ENCODE data around the gene PPOX.

Gene PPOX

GRCh38 chr1:161153682-161154337 lies 12.4 kb upstream of the PPOX start, which contains the start of gene UFC1:
TSS of gene UFC1 (plus strand) at chr1:161153978. CDS start at chr1:161153998, 20 bp downstream.
- DNase-seq (ENCODE audit: low spot score), result peak; percentile 93

- no peak for DNase-seq (ENCODE audit: low spot score)
Measured at GRCh38 chr1:161157867-161158266, 8.4 kb upstream of the PPOX start.

GRCh38 chr1:161158316-161159010 lies 7.8 kb upstream of the PPOX start:
- DNase-seq (ENCODE audit: low spot score), result no peak

GRCh38 chr1:161159087-161159912 lies 6.9 kb upstream of the PPOX start, which contains the start of gene USP21:
TSS of gene USP21 (plus strand) at chr1:161159500. CDS start at chr1:161160641, 1,141 bp downstream.
- DNase-seq (ENCODE audit: low spot score), result peak; percentile 94

- DNase-seq (ENCODE audit: low spot score), result no peak
Measured at GRCh38 chr1:161159913-161160243, 6.3 kb upstream of the PPOX start.

- DNase-seq (ENCODE audit: low spot score), result no peak
Measured at GRCh38 chr1:161160671-161161145, 5.5 kb upstream of the PPOX start.

GRCh38 chr1:161161652-161162051 lies 4.6 kb upstream of the PPOX start:
- no peak for DNase-seq (ENCODE audit: low spot score)

GRCh38 chr1:161162052-161162451 lies 4.2 kb upstream of the PPOX start:
- DNase-seq (ENCODE audit: low spot score), result no peak

- no peak for DNase-seq (ENCODE audit: low spot score)
Measured at GRCh38 chr1:161162806-161163205, 3.4 kb upstream of the PPOX start.

- DNase-seq (ENCODE audit: low spot score), result no peak
Measured at GRCh38 chr1:161163793-161164192, 2.4 kb upstream of the PPOX start.

- no peak for DNase-seq (ENCODE audit: low spot score)
Measured at GRCh38 chr1:161164901-161165610, 1.2 kb upstream of the PPOX start.

GRCh38 chr1:161166669-161167548 lies 683 bp downstream of the PPOX start:
- no peak for DNase-seq (ENCODE audit: low spot score)

- no peak for DNase-seq (ENCODE audit: low spot score)
Measured at GRCh38 chr1:161168906-161169305, 2.7 kb downstream of the PPOX start.

- no peak for DNase-seq (ENCODE audit: low spot score)
Measured at GRCh38 chr1:161171191-161171590, 5.0 kb downstream of the PPOX start.

GRCh38 chr1:161171696-161172095 lies 5.5 kb downstream of the PPOX start:
- DNase-seq (ENCODE audit: low spot score), result no peak

- no peak for DNase-seq (ENCODE audit: low spot score)
Measured at GRCh38 chr1:161172349-161172748, 6.1 kb downstream of the PPOX start.

- no peak for DNase-seq (ENCODE audit: low spot score)
Measured at GRCh38 chr1:161172776-161173376, 6.7 kb downstream of the PPOX start.

- no peak for DNase-seq (ENCODE audit: low spot score)
Measured at GRCh38 chr1:161173711-161174110, 7.5 kb downstream of the PPOX start.

- no peak for DNase-seq (ENCODE audit: low spot score)
Measured at GRCh38 chr1:161174911-161175310, 8.7 kb downstream of the PPOX start.

GRCh38 chr1:161175771-161176453 lies 9.7 kb downstream of the PPOX start:
- DNase-seq (ENCODE audit: low spot score), result no peak

Data from CD4-positive, alpha-beta T cell treated with Interleukin-2 at 100 ng/mL for 4 hours (primary cell).